Measurements from ENCODE around the gene MBD3L3.
"Not testable (repeated sequence)": the region's sequence is repeated elsewhere in the genome, so short reads cannot be mapped to it uniquely, and the experiment has no call there.

Gene MBD3L3

GRCh38 chr19:7058576-7058975 lies at the start of gene MBD3L3:
Gene MBD3L3 (minus strand): TSS chr19:7058676. CDS start chr19:7058605, 71 bp downstream.
- H3K4me3 ChIP-seq (ENCODE audit: low read length); DNase-seq (ENCODE audit: low read depth): not testable (repeated sequence)

GRCh38 chr19:7106711-7107657 lies 48.5 kb upstream of the MBD3L3 start:
- no peak for DNase-seq (ENCODE audit: low read depth)
- no peak for TF ChIP-seq CTCF (IDR thresholded peaks at IDR 0.05; ENCODE audit: insufficient read depth, low read depth, low read length, missing control alignments)
- H3K4me3 ChIP-seq (ENCODE audit: low read length): no peak overlapping the region

GRCh38 chr19:7104747-7105447 lies 46.4 kb upstream of the MBD3L3 start:
- TF ChIP-seq CTCF (IDR thresholded peaks at IDR 0.05; ENCODE audit: insufficient read depth, low read depth, low read length, missing control alignments): no peak
- no peak for DNase-seq (ENCODE audit: low read depth)

GRCh38 chr19:7101498-7102253 lies 43.2 kb upstream of the MBD3L3 start:
- H3K4me3 ChIP-seq (ENCODE audit: low read length): no peak overlapping the region
- no peak for DNase-seq (ENCODE audit: low read depth)
- TF ChIP-seq CTCF (IDR thresholded peaks at IDR 0.05; ENCODE audit: insufficient read depth, low read depth, low read length, missing control alignments): no peak

More at GRCh38 chr19:7104747-7105447, 46.4 kb upstream of the MBD3L3 start:
- no peak overlapping the region for H3K4me3 ChIP-seq (ENCODE audit: low read length)

- TF ChIP-seq CTCF (IDR thresholded peaks at IDR 0.05; ENCODE audit: insufficient read depth, low read depth, low read length, missing control alignments): no peak
- peak overlapping the region; percentile 75 for H3K4me3 ChIP-seq (ENCODE audit: low read length)
- DNase-seq (ENCODE audit: low read depth): no peak
Measured at GRCh38 chr19:7099597-7099921, 41.1 kb upstream of the MBD3L3 start.

- peak overlapping the region; percentile 75 for H3K4me3 ChIP-seq (ENCODE audit: low read length)
- DNase-seq (ENCODE audit: low read depth): peak; percentile 89
- TF ChIP-seq CTCF (IDR thresholded peaks at IDR 0.05; ENCODE audit: insufficient read depth, low read depth, low read length, missing control alignments): no peak
Measured at GRCh38 chr19:7098701-7099596, 40.5 kb upstream of the MBD3L3 start.
